ENCODE results near the gene CSRP1. TPM values are rescaled to one million over a fixed set of nuclear protein-coding genes. Genes with fewer than 3 reads are reported as not detected.

CSRP1 gene
- total and polyA plus RNA-seq, 9 of the 15 experiments (the other 6 are each of a cell fraction or from before 2014, with no cell fraction given), result 6.8 to 39.4 (median 23.7) TPM

GRCh38 chr1:201554190-201554600, 47.3 kb upstream of the CSRP1 start (continued):
- TF ChIP-seq OTX1 (CRISPR knock-in tag; IDR thresholded peaks at IDR 0.05) (peak; percentile 62; the same call in 1 of the 2 replicates), MEIS2 (IDR thresholded peaks at IDR 0.05; ENCODE audit: partially characterized antibody) (peak; percentile 70), ZNF239 (CRISPR knock-in tag; IDR thresholded peaks at IDR 0.05) (0 out of 2 replicates have a peak, but pooled peaks have one; percentile 3), TFAP4 (CRISPR knock-in tag; IDR thresholded peaks at IDR 0.05; ENCODE audit: borderline replicate concordance) (no peak; the same call in 1 of the 2 replicates), ZZZ3 (IDR thresholded peaks at IDR 0.05) (no peak), ZNF395 (CRISPR knock-in tag; IDR thresholded peaks at IDR 0.05) (peak; percentile 91; the same call in 1 of the 2 replicates), ZBTB17 (CRISPR knock-in tag; IDR thresholded peaks at IDR 0.05) (peak; percentile 71; the same call in 1 of the 2 replicates), E2F3 (CRISPR knock-in tag; IDR thresholded peaks at IDR 0.05) (peak; percentile 60; the same call in 1 of the 2 replicates)
- TF ChIP-seq, protein P1, sequence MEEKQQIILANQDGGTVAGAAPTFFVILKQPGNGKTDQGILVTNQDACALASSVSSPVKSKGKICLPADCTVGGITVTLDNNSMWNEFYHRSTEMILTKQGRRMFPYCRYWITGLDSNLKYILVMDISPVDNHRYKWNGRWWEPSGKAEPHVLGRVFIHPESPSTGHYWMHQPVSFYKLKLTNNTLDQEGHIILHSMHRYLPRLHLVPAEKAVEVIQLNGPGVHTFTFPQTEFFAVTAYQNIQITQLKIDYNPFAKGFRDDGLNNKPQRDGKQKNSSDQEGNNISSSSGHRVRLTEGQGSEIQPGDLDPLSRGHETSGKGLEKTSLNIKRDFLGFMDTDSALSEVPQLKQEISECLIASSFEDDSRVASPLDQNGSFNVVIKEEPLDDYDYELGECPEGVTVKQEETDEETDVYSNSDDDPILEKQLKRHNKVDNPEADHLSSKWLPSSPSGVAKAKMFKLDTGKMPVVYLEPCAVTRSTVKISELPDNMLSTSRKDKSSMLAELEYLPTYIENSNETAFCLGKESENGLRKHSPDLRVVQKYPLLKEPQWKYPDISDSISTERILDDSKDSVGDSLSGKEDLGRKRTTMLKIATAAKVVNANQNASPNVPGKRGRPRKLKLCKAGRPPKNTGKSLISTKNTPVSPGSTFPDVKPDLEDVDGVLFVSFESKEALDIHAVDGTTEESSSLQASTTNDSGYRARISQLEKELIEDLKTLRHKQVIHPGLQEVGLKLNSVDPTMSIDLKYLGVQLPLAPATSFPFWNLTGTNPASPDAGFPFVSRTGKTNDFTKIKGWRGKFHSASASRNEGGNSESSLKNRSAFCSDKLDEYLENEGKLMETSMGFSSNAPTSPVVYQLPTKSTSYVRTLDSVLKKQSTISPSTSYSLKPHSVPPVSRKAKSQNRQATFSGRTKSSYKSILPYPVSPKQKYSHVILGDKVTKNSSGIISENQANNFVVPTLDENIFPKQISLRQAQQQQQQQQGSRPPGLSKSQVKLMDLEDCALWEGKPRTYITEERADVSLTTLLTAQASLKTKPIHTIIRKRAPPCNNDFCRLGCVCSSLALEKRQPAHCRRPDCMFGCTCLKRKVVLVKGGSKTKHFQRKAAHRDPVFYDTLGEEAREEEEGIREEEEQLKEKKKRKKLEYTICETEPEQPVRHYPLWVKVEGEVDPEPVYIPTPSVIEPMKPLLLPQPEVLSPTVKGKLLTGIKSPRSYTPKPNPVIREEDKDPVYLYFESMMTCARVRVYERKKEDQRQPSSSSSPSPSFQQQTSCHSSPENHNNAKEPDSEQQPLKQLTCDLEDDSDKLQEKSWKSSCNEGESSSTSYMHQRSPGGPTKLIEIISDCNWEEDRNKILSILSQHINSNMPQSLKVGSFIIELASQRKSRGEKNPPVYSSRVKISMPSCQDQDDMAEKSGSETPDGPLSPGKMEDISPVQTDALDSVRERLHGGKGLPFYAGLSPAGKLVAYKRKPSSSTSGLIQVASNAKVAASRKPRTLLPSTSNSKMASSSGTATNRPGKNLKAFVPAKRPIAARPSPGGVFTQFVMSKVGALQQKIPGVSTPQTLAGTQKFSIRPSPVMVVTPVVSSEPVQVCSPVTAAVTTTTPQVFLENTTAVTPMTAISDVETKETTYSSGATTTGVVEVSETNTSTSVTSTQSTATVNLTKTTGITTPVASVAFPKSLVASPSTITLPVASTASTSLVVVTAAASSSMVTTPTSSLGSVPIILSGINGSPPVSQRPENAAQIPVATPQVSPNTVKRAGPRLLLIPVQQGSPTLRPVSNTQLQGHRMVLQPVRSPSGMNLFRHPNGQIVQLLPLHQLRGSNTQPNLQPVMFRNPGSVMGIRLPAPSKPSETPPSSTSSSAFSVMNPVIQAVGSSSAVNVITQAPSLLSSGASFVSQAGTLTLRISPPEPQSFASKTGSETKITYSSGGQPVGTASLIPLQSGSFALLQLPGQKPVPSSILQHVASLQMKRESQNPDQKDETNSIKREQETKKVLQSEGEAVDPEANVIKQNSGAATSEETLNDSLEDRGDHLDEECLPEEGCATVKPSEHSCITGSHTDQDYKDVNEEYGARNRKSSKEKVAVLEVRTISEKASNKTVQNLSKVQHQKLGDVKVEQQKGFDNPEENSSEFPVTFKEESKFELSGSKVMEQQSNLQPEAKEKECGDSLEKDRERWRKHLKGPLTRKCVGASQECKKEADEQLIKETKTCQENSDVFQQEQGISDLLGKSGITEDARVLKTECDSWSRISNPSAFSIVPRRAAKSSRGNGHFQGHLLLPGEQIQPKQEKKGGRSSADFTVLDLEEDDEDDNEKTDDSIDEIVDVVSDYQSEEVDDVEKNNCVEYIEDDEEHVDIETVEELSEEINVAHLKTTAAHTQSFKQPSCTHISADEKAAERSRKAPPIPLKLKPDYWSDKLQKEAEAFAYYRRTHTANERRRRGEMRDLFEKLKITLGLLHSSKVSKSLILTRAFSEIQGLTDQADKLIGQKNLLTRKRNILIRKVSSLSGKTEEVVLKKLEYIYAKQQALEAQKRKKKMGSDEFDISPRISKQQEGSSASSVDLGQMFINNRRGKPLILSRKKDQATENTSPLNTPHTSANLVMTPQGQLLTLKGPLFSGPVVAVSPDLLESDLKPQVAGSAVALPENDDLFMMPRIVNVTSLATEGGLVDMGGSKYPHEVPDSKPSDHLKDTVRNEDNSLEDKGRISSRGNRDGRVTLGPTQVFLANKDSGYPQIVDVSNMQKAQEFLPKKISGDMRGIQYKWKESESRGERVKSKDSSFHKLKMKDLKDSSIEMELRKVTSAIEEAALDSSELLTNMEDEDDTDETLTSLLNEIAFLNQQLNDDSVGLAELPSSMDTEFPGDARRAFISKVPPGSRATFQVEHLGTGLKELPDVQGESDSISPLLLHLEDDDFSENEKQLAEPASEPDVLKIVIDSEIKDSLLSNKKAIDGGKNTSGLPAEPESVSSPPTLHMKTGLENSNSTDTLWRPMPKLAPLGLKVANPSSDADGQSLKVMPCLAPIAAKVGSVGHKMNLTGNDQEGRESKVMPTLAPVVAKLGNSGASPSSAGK (IDR thresholded peaks at IDR 0.05), result peak; percentile 76
- TF ChIP-seq, protein P2, sequence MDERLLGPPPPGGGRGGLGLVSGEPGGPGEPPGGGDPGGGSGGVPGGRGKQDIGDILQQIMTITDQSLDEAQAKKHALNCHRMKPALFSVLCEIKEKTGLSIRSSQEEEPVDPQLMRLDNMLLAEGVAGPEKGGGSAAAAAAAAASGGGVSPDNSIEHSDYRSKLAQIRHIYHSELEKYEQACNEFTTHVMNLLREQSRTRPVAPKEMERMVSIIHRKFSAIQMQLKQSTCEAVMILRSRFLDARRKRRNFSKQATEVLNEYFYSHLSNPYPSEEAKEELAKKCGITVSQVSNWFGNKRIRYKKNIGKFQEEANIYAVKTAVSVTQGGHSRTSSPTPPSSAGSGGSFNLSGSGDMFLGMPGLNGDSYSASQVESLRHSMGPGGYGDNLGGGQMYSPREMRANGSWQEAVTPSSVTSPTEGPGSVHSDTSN (CRISPR knock-in tag; IDR thresholded peaks at IDR 0.05; ENCODE audit: low read depth), result no peak
- TF ChIP-seq, protein P2 (tag; conservative IDR thresholded peaks at IDR 0.05; ENCODE audit: low read depth), result peak; percentile 53
